Subcutaneous adipose tissue (tissue), 4 donors: Measurements from ENCODE around the gene ERBB4. TPM values are rescaled to one million over a fixed set of nuclear protein-coding genes. Genes with fewer than 3 reads are reported as not detected.

Experiments
- CTCF ChIP-seq: fragments of 450-650 bp; IDR thresholded peaks from one replicate; pipeline ENCODE4 v1.5.1; 2016; ENCODE audit warnings: low read depth, mild to moderate bottlenecking, control low read depth, antibody characterized with exemption, moderate library complexity
- total RNA-seq, 4 donors: library from RNA; depleted of rRNA; stranded (reverse); fragments of >200 nt; gene quantifications; one replicate each; pipeline ENCODE4 v1.1.0, GENCODE V29; 2016

The ERBB4 gene
- total RNA-seq, 4 donors from 2014 or later: 0.17 to 1.5 (median 0.71) TPM

- no peak for TF ChIP-seq CTCF
These were observed 638.6 kb downstream of the ERBB4 start for GRCh38 chr2:211900000-211900399.

GRCh38 chr2:211898702-211899101, 639.9 kb downstream of the ERBB4 start:
- TF ChIP-seq CTCF: no peak

GRCh38 chr2:211881449-211881848, 657.2 kb downstream of the ERBB4 start:
- TF ChIP-seq CTCF: no peak

- no peak for TF ChIP-seq CTCF
These were observed 659.3 kb downstream of the ERBB4 start for GRCh38 chr2:211879323-211879722.

- TF ChIP-seq CTCF: no peak
These were observed 661.5 kb downstream of the ERBB4 start for GRCh38 chr2:211877061-211877460.

GRCh38 chr2:211875488-211875887, 663.1 kb downstream of the ERBB4 start:
- TF ChIP-seq CTCF: no peak

- TF ChIP-seq CTCF: no peak
These were observed 669.5 kb downstream of the ERBB4 start for GRCh38 chr2:211868996-211869533.
